NT2/D1 (cell line): Measurements from ENCODE around the gene SOAT2.

ENCODE experiments used
- SUZ12 ChIP-seq: IDR thresholded peaks from 2 replicates; pipeline ENCODE4 v1.6.1; 2011; ENCODE audit not compliant: insufficient read length, insufficient read depth; ENCODE audit errors: extremely low read depth
- YY1 ChIP-seq: IDR thresholded peaks from 2 replicates; pipeline ENCODE4 v1.6.1; 2011; ENCODE audit not compliant: insufficient read length, insufficient read depth
- ZNF274 ChIP-seq: IDR thresholded peaks from 2 replicates; pipeline ENCODE4 v1.6.1; 2011; ENCODE audit warnings: mild to moderate bottlenecking, low read depth, low read length

GRCh38 chr12:53073881-53074280 is 29.4 kb upstream of the SOAT2 start:
- TF ChIP-seq YY1 = no peak
- no peak for TF ChIP-seq ZNF274
- TF ChIP-seq SUZ12 = no peak
